ENCODE results near the gene GRIA1. TPM values are rescaled to one million over a fixed set of nuclear protein-coding genes. Genes with fewer than 3 reads are reported as not detected.
"Not testable (repeated sequence)": the region's sequence is repeated elsewhere in the genome, so short reads cannot be mapped to it uniquely, and the experiment has no call there.

The GRIA1 gene
- total RNA-seq, 1 donor from 2014 or later, result not detected

DNA sequence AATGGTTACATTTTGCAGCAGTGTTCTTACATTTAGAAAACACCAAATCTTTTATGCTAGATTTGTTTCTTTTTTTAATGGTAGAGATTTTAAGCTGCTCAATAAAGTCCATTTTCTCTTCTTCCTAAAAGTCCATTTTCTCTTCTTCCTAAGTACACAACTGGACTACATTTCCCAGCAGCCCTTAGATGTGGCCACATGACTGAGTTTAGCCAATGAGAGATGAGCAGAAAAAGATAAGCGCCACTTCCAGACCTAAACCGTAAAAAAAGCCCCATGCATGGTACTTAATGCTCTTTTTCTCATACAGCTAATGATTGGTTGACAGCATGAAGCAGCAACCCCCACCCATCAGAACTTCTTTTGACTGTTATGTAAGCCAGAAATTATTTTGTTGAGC lies 341.5 kb downstream of the GRIA1 start:
- Mint-ChIP-seq H3K36me3 (ENCODE audit: low read depth) (no peaks in the 10 kb centered on the region), H3K27ac (no peak overlapping the region), H3K4me1 (ENCODE audit: low read depth) (no peaks in the 10 kb centered on the region), H3K4me3 (ENCODE audit: low read depth) (no peak overlapping the region), H3K9me3 (no peaks in the 10 kb centered on the region), H3K27me3 (ENCODE audit: low read depth) (no peaks in the 10 kb centered on the region)
- DNase-seq (ENCODE audit: low spot score), result no peak
- intact Hi-C loops (cut with micrococcal nuclease), result no loop called here

DNA sequence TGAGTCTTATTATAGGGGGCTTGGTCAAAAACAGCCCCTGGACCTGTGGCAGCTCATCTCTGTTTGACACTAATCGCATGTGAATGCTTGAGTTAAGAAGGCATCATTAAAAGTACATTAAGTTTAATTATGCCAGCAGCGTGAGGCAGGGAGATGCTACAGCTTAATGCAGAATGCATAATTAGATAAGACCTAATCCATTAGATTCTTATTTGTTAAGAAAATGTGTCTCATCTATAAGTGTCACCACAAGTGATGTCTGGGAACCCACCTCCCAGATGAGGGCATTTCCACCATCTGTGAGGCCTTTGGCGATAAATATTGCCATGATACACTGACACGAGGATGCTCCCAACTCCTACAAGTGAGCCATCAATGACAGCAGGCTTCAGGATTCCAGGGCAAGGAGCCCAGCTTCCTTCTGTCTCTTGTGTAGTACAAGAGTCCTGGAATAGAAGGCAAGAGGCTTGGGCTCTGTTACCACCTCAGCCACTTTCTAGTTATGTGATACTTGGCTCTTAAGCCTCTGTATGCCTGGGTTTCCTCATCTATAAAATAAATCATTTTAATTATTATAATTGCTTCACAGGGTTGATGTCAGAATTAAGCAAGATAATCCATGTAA lies 345.5 kb downstream of the GRIA1 start:
- no peaks in the 10 kb centered on the region for H3K9me3 Mint-ChIP-seq
- intact Hi-C loops (cut with micrococcal nuclease), result no loop called here
- H3K4me1 Mint-ChIP-seq (ENCODE audit: low read depth), result no peaks in the 10 kb centered on the region
- H3K36me3 Mint-ChIP-seq (ENCODE audit: low read depth), result no peaks in the 10 kb centered on the region
- no peak overlapping the region for H3K27ac Mint-ChIP-seq
- no peak overlapping the region for H3K4me3 Mint-ChIP-seq (ENCODE audit: low read depth)
- H3K27me3 Mint-ChIP-seq (ENCODE audit: low read depth), result no peaks in the 10 kb centered on the region
- DNase-seq (ENCODE audit: low spot score), result no peak

DNA sequence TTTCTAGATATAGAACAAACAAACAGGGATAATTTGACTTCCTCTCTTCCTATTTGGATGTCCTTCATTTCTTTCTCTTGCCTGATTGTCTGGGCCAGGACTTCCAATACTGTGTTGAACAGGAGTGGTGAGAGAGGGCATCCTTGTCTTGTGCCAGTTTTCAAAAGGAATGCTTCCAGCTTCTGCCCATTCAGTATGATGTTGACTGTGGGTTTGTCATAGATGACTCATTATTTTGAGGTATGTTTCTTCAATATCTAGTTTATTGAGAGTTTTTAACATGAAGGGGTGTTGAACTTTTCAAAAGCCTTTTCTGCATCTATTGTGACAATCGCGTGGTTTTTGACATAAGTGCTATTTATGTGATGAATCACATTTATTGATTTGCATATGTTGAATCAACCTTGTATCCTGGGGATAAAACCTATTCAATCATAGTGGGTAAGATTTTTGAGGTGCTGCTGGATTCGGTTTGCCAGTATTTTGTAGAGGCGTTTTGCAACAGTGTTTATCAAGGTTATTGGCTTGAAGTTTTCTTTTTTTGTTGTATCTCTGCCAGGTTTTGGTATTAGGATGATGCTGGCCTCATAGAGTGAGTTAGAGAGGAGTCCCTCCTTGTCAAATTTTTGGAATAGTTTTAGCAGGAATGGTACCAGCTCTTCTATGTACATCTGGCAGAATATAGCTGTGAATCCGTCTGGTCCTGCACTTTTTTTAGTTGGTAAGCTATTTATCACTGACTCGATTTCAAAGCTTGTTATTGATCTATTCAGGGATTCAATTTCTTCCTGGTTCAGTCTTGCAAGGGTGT lies 359.0 kb downstream of the GRIA1 start:
- intact Hi-C loops (cut with micrococcal nuclease); H3K4me3 Mint-ChIP-seq (ENCODE audit: low read depth); H3K27me3 Mint-ChIP-seq (ENCODE audit: low read depth); H3K36me3 Mint-ChIP-seq (ENCODE audit: low read depth); H3K4me1 Mint-ChIP-seq (ENCODE audit: low read depth); DNase-seq (ENCODE audit: low spot score); H3K9me3 Mint-ChIP-seq; H3K27ac Mint-ChIP-seq: not testable (repeated sequence)

DNA sequence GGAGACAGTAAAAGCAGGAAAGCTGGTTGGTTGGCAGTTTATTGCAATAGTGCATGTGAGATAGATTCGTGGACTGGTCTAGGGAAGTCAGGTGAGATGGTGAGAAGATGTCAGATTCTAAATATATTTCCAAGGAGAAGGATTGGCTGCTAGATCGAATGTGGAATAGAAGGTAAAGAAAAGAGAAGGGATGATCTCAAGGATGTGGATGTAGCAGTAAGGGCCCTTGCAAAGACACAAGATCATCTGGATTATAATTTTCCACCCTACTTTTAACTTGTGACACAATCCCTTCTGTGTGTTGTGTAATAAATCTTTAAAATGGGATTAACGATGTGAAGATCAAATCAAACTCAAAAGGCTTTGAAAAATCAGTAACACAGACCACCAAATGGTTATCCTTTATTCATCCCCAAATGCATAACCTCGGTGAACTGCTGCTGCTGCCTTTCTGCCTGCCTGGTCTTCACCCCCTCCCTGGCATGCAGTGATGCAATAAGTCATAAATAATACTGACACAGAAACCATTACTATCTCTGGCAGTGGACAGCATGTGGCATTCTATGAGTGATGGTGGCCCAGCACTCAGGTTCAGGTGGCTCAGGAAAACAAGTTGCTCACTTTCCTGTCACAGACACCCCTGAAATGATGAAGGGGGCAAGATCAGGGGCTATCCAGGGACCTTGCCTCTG lies 369.9 kb downstream of the GRIA1 start:
- Mint-ChIP-seq H3K27me3 (ENCODE audit: low read depth) (no peaks in the 10 kb centered on the region), H3K27ac (no peak overlapping the region), H3K9me3 (no peaks in the 10 kb centered on the region), H3K36me3 (ENCODE audit: low read depth) (no peaks in the 10 kb centered on the region), H3K4me3 (ENCODE audit: low read depth) (no peak overlapping the region), H3K4me1 (ENCODE audit: low read depth) (no peaks in the 10 kb centered on the region)
- no peak for DNase-seq (ENCODE audit: low spot score)
- intact Hi-C loops (cut with micrococcal nuclease), result no loop called here

DNA sequence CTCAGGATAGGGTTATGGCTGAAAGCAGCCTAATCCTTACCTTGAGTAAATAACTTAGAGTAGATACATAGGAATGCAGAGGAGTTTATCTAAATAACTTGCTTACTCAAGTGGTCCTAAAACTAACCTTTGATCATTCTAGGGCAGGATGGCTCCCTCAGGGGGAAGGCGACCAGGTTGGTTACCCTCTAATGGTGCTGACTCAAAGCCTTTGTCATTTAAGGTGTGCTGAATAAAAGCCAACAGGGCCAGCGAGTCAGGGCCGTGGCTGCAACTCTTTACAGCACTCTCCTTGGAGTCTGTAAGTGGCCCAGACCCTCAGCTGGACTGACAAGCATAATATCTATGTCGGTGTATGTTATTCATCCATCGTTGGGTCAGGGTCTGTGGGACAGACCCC lies 372.4 kb downstream of the GRIA1 start:
- H3K4me3 Mint-ChIP-seq (ENCODE audit: low read depth); H3K27ac Mint-ChIP-seq; DNase-seq (ENCODE audit: low spot score); H3K9me3 Mint-ChIP-seq; H3K4me1 Mint-ChIP-seq (ENCODE audit: low read depth); intact Hi-C loops (cut with micrococcal nuclease); H3K36me3 Mint-ChIP-seq (ENCODE audit: low read depth); H3K27me3 Mint-ChIP-seq (ENCODE audit: low read depth): not testable (repeated sequence)
